Hematopoietic multipotent progenitor cell treated with erythropoietin and hydrocortisone succinate and interleukin-3 and kit ligand, for 17 days (in vitro differentiated cells): Measurements from ENCODE around the gene OSBPL8.
"Not testable (repeated sequence)": the region's sequence is repeated elsewhere in the genome, so short reads cannot be mapped to it uniquely, and the experiment has no call there.

Experiments
- DNase-seq: peaks from one replicate; pipeline ENCODE4 v3.0.0-alpha.2; 2015; ENCODE audit warnings: low spot score

OSBPL8 gene

DNA sequence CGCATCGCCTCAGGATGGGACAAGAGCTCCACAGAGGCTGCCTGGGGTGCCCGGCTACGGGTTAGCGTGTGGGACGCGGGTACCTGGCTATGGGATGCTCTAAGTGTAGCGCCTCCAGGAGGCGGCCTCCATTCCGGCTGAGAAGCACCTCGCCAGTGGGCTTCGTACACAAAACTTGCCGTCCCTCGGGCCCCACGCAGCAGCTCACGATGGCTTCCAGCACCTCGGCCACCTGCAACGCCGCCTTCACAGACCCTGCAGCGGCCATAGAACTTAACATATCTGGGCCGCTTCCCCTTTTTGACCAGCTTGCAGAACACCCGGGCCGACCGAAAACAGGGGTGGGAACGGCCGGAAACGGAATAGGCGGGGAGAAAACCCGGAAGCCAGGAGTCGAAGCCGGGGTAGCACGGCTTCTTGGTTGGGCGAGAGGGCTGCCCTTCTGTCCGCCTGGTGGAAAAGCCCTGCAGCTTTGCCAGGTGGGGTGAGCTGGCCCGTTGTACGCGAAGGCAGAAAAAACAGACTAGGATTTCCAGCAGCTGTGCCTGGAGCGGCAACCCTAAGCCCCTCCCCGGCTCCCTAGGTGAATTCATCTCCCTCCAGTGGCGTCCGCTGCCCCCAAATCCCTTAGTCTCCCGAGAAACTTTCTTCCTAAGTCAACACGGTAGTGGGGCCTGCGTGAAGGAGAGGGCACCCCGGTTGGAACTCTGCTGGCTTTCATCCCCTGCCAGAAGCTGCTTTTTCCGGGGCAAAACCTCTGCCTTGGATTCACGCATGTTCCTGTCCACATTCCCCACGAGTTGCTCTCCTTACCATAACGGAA, 211.3 kb downstream of the OSBPL8 start, which contains the start of gene BBS10:
Gene BBS10 (minus strand): TSS at position 337 of the 823 bp plus-strand sequence. CDS start 57 bp downstream, at position 280.
- peak; percentile 78 for DNase-seq

DNA sequence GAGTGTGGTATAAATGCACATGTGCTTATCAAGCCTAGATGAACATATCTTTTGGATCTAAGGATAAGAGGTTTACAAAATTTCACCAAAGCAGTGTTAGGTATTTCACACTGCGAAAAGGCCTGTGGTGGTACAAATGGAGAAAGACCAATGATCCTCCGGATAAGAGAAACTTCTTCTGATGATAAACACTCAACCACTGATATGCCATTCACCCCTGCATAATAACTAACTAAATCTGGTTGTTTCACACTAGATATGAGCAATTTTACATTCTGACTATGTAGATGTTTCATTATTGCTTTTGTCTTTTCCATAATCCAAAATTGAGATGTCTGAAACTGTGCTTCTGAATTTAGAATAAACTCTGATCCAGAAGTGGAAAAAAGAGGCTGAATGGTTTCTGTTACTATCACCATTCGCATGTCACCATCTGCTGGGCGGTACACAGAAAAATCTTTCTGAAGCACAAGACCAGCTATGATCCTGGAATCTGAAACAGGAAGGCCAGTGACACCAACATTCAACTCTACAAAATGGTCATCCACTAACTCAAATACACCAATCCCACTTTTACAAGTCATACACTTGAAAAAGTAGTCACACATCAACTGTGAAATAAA, 212.7 kb downstream of the OSBPL8 start:
- peak; percentile 13 for DNase-seq

DNA sequence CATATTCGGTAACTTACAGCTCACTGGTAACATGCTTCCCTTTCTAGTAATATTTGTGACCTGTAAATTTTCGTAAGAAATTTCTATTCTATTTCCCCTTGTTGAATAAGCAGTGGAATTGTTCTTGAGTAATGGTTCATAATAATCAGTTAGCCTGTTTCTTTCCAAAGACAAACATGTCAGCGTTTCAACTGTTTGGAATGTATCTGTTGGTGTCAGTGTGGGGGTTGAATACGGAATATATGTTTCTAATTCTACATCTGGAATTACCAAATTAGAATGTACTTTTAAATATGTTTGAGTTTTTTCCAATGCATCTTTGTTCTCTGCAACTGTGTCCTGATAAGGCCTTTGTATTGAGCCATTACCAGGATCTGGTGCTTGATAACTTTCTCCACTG, 213.3 kb downstream of the OSBPL8 start:
- DNase-seq = no peak

DNA sequence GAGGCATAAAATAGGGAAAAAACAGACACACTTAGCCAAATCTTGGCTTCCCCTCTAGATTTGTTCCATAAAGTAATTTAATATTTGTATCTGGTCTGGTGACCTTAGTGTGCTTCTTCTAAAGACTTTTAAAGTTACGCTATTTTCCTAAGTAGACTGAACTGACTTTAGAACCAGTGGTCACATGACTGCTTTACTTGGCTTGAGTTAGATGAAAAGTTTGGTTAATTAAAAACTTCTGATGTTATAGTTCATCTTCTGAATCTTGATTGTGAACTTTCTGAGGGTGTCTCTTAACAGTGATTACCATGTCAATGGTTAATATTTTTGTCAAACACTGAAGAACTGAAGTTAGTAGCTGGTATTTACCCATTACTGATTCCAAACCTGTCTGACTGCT, 214.0 kb downstream of the OSBPL8 start:
- DNase-seq = no peak

DNA sequence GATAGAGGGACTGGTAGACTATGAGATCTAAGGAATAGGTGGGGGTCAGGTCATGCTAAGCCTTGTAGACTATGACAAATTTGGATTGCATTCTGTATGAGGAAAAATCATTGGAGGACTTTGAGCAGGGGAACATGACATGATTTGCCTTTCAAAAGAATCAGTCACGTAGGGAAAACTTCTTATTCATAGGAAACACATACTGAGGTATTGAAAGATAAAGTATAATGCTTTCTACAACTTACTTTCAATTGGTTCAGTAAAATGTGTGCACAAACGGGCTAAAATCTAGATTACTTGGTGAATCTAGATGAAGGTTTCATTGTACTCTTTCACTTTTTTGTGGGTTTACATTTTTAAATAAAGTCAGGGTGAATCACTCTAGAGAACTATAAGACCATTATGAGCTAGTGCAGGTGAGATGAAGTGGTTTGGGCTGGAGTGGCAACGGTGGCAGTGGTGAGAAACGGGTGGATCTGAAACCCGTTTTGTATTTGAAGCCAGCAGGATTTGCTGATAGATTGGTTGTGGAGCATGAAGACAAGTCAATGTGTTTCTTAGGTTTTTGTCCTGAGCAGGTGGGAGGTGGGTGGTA, 218.0 kb downstream of the OSBPL8 start:
- no peak for DNase-seq

DNA sequence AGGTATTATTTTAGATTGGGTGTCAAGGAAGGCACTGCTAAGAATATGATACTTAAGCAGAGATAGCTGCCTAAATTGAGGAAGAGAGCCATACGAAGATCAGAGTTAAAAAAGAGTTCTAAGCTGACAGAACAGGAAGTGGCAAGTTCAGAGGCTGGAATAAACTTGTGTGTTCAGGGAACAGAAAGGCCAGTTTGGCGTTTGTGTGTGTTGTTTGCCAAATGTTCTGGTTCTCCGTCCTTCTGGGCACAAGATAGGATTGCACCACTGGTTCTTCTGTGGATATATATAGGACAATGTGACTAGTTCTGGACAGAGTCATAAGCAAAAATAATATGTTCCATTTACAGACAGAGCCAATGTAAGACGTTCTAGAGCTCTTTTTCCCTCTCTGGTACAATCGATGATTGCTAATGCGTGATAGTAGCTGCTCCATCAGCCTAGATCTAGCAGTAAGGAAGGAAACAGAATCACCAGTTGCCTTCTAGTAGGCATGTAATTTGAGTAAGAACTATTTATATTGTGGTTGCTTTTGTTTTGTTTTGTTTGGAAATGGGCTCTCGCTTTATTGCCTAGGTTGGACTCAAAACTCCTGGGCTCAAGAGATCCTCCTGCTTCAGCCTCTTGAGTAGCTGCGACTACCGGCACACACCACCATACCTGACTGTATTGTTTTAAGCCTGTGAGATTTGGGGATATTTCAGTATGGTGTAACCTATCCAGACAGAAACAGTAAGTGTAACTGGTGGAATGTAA, 218.7 kb downstream of the OSBPL8 start:
- no peak for DNase-seq

DNA sequence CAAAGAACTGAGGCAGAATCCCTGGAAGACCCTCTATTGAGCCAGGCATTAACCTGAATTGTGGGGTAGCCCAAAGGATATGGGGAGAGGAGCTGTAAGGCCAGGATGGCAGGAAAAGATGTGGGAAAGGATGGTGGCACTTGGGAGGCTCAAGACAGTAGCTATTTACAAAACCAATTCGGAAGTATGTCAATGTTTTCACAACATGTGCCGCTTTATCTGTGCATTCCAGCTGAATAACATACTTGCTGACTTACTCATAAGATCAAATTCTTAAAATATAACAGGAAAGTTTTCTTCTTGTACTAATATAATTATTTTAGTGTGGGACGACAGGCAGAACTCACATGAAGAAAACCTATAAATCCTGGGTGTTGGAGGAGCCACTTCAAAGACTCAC, 222.0 kb downstream of the OSBPL8 start:
- DNase-seq = no peak

DNA sequence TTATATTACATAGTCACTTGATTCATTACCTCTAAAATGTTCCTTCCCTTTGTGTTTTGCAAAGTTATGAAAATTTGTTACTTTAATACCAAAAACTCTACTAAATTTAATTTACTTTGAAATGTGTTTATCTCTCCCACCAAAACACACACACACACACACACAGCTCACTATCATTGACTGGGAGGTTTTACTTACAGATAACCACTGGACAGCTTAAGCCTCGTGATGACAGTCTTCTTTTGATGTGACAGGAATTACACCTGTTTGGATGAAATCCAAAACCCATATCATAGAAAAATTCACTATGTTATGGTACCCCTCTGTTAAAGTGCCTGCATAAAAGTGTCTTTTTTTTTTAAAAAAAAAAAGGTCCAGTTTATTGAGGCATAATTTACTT, 227.0 kb downstream of the OSBPL8 start:
- no peak for DNase-seq

DNA sequence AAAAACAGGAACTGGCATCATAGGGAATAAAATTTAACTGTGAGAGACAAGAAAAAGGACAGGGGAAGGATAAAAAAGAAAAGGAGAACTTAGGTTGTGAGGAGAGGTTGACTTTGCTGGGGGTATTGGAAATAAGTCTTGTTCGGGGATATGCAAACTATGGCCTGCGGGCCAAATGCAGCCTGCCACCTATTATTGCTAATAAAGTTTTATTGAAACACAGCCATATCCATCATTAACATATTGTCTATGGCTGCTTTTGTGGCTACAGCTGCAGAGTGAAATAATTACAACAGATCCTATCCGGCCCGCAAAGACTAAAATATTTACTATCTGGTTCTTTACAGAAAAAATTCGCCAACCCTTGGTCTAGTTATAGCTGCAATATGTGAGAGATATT, 230.0 kb downstream of the OSBPL8 start:
- no peak for DNase-seq

DNA sequence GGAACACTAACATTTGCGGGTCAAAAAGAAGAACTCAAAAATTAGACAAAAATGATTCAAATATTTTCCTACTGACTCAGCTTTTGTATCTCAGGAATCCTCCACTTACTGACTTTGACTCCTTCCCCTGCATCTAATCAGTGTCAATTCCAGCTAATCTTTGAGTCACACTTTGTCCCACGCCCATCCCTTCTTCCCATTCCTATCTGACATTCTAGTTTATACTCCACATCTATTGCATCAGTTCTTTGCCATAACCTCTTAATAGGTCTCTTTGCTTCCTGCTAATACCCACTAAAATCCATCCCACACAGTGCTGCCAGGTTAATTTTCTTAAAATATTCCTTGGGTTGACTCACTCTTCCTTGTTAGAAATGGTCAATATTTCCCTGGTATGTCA, 230.4 kb downstream of the OSBPL8 start:
- no peak for DNase-seq

DNA sequence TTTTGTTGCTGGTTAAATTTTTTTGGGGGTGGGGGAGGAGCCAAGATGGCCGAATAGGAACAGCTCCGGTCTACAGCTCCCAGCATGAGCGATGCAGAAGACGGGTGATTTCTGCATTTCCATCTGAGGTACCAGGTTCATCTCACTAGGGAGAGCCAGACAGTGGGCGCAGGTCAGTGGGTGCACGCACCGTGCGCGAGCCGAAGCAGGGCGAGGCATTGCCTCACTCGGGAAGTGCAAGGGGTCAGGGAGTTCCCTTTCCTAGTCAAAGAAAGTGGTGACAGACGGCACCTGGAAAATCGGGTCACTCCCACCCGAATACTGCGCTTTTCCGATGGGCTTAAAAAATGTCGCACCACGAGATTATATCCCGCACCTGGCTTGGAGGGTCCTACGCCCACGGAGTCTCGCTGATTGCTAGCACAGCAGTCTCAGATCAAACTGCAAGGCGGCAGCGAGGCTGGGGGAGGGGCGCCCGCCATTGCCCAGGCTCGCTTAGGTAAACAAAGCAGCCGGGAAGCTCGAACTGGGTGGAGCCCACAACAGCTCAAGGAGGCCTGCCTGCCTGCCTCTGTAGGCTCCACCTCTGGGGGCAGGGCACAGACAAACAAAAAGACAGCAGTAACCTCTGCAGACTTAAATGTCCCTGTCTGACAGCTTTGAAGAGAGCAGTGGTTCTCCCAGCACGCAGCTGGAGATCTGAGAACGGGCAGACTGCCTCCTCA, 239.8 kb downstream of the OSBPL8 start:
- DNase-seq = not testable (repeated sequence)

DNA sequence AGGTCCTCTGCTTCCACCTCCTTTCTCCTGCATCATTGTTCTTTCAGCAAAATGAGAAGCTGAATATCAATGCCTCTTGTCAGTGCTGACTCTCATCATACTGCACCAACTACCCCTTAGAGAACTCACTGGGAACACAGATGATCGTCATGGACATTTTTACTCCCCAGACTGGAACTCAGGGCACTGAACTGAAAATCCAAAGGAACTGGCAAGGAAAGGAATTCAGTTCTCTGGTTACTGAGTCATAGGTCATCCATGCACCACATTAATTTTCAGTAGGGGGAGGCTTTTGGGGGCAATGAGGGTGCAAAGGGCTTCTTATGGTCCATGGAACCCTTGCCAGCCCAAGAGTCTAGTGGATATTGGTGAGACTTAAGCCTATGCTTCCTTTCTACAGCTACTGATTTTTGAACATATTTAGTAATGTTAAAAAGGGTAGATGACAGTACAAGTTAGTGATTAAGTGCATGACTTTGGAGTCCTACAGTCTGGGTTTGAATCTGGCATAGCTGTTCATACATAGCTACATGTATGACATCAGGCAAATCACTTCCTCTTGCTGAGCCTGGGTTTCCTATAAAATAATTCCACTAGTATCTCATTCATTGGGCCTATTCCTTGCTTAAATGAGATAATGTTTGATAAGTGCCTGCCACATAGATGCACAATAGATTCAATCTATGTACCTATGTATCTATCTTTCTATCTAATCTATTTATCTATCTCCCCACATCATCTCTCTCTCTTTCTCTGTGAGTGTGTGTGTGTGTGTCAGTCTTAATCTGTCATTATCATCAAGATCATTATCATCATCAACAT, 240.6 kb downstream of the OSBPL8 start:
- no peak for DNase-seq

DNA sequence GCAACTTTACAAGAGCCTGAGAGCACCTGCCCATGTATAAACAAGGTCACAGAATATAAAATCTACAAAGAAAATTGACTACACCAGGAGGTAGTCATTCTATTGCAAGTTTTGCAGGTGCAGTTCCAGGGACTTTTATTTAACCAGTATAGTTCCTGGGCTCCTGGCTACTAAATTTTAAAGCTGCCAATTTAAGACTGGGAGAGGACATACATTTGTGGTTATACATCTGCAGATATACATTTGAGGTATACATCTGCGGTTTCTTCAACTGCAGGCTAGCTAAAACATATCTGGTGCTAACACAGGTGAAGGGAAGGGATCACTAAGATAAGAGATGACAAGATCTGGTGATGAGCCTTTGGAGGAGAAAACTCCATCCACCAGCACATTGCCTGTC, 241.6 kb downstream of the OSBPL8 start:
- DNase-seq = no peak

DNA sequence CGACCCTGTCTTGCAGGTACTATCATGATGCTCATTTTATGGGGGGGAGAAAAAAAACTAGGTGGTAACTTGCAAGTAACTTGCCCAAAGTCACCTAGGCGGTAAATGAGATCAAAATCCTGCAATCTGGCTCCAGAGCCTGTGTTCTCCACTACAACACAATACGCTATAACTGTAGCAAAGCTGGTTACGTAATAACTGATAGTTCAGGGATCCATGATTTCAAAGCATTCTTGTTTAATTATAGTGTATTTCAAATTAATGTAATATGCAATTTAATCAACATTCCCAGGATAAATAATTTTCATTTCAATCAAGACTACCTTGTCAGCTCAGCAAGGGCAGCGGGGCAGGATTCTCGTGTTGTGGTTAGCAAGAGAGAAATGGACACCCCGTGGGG, 243.1 kb downstream of the OSBPL8 start:
- DNase-seq = no peak

DNA sequence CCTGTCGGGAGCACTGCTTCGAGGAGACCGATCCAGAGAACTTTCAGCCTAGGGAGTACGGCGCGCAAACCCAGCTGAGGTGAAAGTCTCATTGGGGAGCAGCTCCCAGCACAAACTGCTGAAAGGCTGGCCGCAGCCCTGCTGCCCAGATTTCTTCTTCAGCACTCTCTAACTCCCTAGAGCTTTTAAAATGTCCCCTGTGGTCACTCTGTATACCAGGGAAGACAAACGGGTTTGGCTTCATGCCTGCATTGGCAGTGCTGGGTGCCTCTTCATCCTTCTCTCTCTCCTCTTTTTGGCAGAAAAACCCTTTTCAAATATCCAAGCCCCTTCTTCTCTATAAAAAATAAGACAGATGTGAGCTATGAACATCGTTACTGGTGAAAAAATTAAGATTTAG, 246.3 kb downstream of the OSBPL8 start:
- DNase-seq = no peak

DNA sequence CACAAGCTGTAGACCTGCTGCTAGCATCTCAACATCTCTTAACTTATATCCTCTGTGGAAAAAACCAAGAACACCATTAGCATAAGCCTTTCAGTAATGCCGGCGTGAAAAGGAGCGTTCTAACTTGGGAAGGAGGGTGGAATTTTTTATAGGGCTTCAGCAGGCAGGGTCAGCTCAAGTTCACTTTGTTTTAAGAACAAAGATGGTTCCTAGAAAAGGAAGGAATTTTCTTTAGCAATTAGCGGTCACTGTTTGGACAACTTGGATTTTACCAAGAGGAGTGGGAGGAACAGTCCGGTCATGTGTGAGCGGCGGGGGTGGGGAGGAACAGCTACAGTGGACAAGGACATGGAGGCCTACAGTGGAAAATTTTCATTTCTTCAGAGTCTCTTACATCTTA, 247.3 kb downstream of the OSBPL8 start:
- no peak for DNase-seq

DNA sequence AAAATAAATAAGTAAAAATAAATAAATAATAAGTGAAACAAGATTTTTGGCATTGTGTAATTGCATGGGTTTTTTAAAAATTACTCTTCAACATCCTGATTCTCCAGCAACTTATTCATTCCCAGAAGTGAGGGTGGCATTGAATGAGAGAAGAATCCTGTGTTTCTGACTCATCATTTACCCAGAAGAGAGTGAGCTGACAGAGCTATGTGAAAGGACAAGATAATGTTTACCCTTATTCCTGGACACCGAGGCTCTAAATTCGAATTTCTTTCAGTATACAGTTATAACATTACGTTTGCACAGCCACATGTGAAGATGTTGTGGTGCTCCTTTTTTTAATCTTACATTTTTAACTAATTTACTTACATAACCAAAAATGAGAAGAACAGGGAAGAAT, 247.8 kb downstream of the OSBPL8 start:
- DNase-seq = no peak

DNA sequence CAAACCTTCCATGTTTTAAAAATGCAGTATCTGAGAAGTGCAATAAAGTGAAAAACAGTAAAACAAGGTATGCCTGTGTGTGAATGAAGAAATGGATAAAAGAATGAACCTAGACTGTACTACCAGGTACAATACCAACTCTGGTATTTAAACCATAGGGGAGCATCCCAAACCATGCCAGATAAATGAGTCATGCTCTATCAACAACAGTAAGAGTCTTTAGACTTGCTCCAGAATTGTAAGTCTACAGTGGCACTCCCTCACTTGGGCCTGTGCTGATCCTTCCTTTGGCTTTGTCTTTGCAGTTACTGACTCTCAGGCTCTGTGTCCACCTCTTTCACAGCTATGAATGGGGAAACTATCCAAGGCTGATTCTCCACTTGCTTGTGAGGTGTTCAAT, 249.5 kb downstream of the OSBPL8 start:
- DNase-seq = no peak

DNA sequence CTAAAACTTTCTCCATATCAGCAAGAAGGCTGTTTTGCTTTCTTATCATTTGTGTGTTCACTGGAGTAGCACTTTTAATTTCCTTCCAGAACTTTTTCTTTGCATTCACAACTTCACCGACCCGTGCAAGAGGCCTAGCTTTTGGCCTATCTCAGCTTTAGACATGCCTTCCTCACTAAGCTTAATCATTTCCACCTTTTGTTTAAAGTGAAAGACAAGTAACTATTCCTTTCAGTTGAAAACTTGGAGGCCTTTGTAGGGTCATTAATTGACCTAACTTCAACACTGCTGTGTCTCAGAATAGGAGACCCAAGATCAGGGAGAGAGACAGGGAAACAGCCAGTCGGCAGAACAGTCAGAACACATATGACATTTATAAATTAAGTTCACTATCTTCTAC, 250.7 kb downstream of the OSBPL8 start:
- DNase-seq = no peak

DNA sequence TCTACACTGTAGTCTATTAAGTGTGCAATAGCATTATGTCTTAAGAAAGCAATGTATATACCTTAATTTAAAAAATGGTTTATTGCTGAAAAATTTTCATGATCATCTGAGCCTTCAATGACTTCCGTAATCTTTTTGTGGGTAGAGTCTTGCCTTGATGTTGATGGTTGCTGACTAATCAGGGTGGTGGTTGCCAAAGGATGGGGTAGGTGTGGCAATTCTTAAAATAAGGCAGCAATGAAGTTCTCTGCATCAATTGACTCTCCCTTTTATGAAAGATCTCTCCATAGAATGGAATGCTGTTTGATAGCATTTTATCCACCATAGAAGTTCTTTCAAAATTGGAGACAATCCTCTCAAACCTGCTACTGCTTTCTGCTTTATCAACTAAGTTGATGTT, 252.5 kb downstream of the OSBPL8 start:
- DNase-seq = no peak

DNA sequence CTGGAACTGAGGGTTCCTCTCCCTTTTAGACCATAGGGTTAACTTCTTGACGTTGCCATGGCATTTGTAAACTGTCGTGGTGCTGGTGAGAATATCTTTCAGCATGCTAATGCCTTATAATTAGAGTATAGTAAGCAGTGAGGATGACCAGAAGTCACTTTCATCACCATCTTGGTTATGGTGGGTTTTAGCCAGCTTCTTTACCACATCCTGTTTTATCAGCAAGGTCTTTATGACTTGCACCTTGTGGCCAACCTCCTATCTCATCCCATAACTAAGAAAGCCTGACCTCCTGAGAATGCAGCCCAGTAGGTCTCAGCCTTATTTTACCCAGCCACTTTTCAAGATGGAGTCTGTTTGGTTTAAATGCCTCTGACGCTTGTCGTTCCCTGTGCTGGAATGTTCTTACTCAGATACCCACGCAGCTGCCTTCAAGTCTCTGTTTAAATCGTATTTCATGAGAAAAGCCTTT, 255.5 kb downstream of the OSBPL8 start:
- no peak for DNase-seq
